Coronary artery (tissue), 2 donors: Measurements from ENCODE around the gene KNOP1.

Experiments used
- DNase-seq: peaks from one replicate; pipeline ENCODE4 v3.0.0-alpha.2; 2017; ENCODE audit warnings: low spot score
- H3K27ac ChIP-seq, 2 donors: fragments of 200-600 bp; sonication (generic); one replicate each; pipeline ENCODE4 v1.5.1; 2016 to 2019
- H3K4me3 ChIP-seq: fragments of 200-600 bp; sonication (generic); 2 replicates; pipeline ENCODE4 v1.5.1; 2016; ENCODE audit warnings: mild to moderate bottlenecking, moderate library complexity
- TF ChIP-seq, protein P1 (sequence below): fragments of 200-600 bp; sonication (generic); IDR thresholded peaks from one replicate; pipeline ENCODE4 v1.5.1; 2019; ENCODE audit warnings: antibody characterized with exemption

The KNOP1 gene

DNA sequence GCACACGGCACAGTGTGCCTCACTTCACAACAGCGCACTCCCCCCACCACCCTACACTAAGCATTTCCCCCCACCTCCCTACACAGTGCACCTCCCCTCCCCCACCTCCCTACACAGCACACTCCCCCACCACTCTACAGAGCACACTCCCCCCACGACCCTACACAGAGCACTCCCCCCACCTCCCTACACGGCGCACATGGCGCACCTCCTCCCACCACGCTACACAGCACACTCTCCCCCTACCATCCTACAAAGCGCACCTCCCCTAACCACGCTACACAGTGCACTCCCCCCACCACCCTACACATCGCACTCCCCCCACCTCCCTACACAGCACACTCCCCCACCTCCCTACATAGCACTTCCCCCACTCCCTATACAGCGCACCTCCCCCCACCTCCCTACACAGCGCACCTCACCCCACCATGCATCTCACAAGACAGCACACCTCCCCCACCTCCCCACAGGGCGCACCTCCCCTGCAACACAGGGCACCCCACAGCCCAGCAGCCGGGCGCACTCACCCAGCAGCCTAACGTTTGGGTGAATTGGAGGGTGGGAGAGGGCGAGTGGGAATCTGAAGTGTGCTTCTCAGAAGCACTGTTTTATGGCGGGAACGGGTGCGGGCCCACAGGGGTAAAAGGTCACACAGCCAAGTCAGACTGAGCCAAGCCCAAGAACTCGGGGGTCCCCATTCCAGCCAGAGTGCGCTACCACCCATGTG lies 10.3 kb downstream of the KNOP1 start:
- DNase-seq = no peak
- TF ChIP-seq, protein P1, sequence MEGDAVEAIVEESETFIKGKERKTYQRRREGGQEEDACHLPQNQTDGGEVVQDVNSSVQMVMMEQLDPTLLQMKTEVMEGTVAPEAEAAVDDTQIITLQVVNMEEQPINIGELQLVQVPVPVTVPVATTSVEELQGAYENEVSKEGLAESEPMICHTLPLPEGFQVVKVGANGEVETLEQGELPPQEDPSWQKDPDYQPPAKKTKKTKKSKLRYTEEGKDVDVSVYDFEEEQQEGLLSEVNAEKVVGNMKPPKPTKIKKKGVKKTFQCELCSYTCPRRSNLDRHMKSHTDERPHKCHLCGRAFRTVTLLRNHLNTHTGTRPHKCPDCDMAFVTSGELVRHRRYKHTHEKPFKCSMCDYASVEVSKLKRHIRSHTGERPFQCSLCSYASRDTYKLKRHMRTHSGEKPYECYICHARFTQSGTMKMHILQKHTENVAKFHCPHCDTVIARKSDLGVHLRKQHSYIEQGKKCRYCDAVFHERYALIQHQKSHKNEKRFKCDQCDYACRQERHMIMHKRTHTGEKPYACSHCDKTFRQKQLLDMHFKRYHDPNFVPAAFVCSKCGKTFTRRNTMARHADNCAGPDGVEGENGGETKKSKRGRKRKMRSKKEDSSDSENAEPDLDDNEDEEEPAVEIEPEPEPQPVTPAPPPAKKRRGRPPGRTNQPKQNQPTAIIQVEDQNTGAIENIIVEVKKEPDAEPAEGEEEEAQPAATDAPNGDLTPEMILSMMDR = no peak
- Histone ChIP-seq H3K27ac (no peak overlapping the region), H3K4me3 (no peak overlapping the region)

DNA sequence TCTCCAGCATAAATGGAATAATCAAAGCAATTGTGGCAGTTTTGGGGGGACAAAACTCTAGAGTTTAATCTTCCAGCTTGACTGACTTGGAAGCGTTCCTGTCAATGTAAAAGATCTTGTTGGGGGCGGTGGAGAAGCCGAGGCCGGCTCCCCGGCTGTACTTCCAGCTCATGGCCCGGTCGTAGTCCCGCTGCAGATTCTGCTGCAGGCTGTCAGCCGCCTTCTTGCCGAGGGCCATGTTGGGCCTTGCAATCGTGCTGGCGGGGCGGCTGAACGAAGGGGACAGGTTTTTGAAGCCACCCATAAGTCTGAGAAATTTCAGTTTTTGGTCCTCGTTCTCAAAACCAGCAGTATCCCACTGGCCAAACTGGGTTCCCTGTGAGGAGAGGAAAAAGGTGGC lies 11.2 kb downstream of the KNOP1 start:
- TF ChIP-seq, protein P1 = no peak
- DNase-seq = no peak
- no peak overlapping the region for H3K27ac ChIP-seq
- no peak overlapping the region for H3K4me3 ChIP-seq

DNA sequence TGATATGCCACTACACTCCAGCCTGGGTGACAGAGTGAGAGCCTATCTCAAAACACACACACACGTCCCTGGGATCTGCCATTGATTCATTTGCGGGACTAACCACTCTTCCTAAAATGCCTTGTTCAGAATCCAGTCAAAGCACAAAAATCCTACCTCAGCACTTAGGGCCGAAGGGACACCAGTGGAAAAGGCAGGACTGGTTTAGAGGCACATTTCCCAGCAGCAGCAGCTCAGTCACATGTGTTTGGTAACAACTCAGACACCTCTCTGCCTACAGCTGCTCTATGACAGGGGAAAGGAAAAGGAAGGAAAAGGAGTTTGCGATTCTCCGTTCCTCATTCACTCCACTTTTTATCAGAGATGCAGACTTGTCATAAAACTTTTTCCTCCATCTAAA lies 12.2 kb downstream of the KNOP1 start:
- peak overlapping the region in 1 of 2 donors; percentile 81 for H3K27ac ChIP-seq
- no peak overlapping the region for H3K4me3 ChIP-seq
- no peak for DNase-seq

DNA sequence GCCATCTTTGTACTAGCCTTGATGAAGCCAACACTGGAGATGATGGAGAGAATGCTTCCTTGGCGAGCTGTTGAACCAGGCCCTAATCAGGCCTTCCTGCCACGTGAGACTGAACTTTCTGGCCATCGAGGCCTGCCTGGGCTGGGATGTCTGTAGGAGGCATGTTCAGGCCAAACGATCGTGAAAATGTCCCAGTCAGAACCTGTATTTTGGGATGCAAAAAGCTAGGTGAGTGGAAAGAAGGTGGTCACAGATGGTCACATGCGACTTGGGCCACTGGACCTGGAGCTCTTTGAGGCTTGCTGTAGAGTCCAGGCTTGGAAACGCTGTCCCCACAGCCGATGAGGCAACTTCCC lies 12.9 kb downstream of the KNOP1 start:
- Histone ChIP-seq H3K27ac (peak overlapping the region in 1 of 2 donors; percentile 81), H3K4me3 (no peak overlapping the region)
- no peak for DNase-seq
- TF ChIP-seq, protein P1 = no peak

More for the DNA sequence above, 12.2 kb downstream of the KNOP1 start:
- TF ChIP-seq, protein P1 = no peak

DNA sequence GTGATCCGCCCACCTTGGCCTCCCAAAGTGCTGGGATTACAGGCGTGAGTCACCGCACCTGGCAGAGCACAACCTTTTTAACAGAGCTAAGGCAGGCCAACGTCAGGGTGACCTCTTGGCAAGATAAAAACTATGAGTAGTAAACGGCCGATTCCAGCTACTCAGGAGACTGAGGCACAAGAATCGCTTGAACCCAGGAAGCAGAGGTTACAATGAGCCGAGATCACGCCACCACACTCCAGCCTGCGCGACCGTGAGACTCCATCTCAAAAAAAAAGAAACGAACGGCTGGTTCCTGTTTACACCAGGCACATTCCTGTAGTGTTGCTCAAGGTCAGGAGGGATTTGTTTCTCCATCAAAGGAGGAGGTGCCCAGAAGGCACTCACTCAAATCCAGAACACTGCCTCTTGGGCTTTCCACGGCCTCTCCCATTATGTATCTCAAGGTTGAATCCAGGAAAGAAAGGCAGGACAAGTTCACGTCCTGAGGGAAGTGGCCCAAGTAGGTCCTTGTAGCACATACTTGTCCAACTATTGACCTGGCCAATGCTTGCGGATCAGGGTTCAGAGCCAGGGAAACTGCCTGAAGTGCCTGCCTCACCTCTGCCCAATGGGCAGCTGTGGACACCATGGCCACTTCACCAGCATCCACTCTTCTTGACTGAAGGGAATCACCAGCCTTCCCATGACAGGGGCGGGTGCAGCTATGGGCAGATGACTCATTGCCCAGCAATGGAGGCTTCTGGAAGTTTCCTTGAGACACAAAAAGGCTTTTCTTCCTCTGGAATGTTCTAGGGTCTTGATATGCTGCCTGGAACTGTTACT lies 13.5 kb downstream of the KNOP1 start:
- H3K4me3 ChIP-seq = no peak overlapping the region
- TF ChIP-seq, protein P1 = no peak
- peak overlapping the region in 1 of 2 donors; percentile 81 for H3K27ac ChIP-seq
- DNase-seq = no peak

DNA sequence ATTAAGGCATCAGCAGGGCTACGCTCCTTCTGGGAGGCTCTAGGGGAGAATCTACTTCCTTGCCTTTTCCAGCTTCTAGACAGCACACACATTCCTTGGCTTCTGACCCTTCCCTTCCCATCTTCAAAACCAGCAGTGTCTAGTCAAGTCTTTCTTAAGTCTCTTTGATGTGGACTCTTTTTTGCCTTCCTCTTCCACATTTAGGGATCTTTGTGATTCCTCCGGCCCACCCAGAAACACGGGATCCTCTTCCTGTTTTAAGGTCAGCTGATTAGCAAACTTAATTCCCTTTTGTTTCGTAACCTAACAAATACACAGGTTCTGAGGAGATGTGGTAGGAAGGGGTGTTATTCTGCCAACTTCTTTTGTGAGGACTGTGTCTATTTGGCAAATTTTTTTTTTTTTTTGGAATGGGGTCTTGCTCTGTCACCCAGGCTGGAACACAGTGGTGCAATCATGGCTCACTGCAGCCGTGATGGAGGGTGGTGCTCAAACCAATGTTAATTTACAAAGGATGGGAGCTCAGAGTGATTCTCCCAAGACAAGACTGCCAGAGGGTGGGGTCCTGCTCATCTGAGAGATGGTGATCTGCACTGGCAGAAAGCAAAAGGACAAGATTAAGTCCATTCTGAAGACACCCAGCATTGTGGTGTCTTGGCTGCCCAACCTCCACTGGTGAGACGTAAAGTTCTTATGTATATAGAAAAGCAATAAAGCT lies 14.7 kb downstream of the KNOP1 start:
- Histone ChIP-seq H3K4me3 (no peak overlapping the region), H3K27ac (peak overlapping the region in 1 of 2 donors; percentile 81)
- TF ChIP-seq, protein P1 = no peak
- DNase-seq = no peak
